HL-60/S4 treated with retinoic acid at 250 ng/mL for 4 days and 3 days (cell line): ENCODE measurements around the gene HPS1.

ENCODE experiments used
- in situ Hi-C: fragments of 300-500 bp; cut with MboI; formaldehyde crosslinking; loops from 2 replicates; pipeline ENCODE4 v1.7.0; 2022; ENCODE audit warnings: low sequenced_read_pairs

Gene HPS1

GRCh38 chr10:98370831-98371820 is 75.6 kb downstream of the HPS1 start:
- in situ Hi-C loops: no loop called here

GRCh38 chr10:98369801-98370200 is 76.9 kb downstream of the HPS1 start:
- in situ Hi-C loops: no loop called here

- in situ Hi-C loops: no loop called here
Observed at GRCh38 chr10:98368644-98369043, 78.1 kb downstream of the HPS1 start.

- in situ Hi-C loops: no loop called here
Observed at GRCh38 chr10:98367604-98368451, 78.9 kb downstream of the HPS1 start.
